Lower lobe of right lung (tissue), 2 donors: ENCODE data around the gene LRTM2. TPM values are rescaled to one million over a fixed set of nuclear protein-coding genes. Genes with fewer than 3 reads are reported as not detected.
A peak's percentile ranks its signal among the peaks of the same experiment; 100 is the strongest.

ENCODE experiments used
- ATAC-seq, 2 donors: fragments of 200-7000 bp; cut with Tn5 transposase; one replicate each; pipeline ENCODE4 v1.9.1; 2020 to 2022; ENCODE audit warnings: mild to moderate bottlenecking in 2 of 2, moderate library complexity in 2 of 2
- DNase-seq: peaks from one replicate; pipeline ENCODE4 v3.0.0-alpha.2; 2020
- H3K27ac ChIP-seq: fragments of 200-600 bp; one replicate; pipeline ENCODE4 v1.8.0; 2022
- H3K27me3 ChIP-seq: fragments of 200-600 bp; one replicate; pipeline ENCODE4 v1.8.0; 2022; ENCODE audit warnings: low read depth
- H3K36me3 ChIP-seq: fragments of 200-600 bp; one replicate; pipeline ENCODE4 v1.8.0; 2022; ENCODE audit warnings: mild to moderate bottlenecking
- H3K4me1 ChIP-seq: fragments of 200-600 bp; one replicate; pipeline ENCODE4 v1.8.0; 2022
- H3K4me3 ChIP-seq: fragments of 200-600 bp; one replicate; pipeline ENCODE4 v1.8.0; 2022; ENCODE audit warnings: mild to moderate bottlenecking
- H3K9me3 ChIP-seq: fragments of 200-600 bp; one replicate; pipeline ENCODE4 v1.8.0; 2022
- intact Hi-C: fragments of 100-400 bp; cut with DNase I; formaldehyde crosslinking; loops from one replicate; pipeline ENCODE4 v1.11.0; 2022
- total RNA-seq: library from RNA; stranded (reverse); fragmentation: NEBNext Ultra II Directional; extraction: Animal tissue kit (Norgen Biotek cat#: 25700); gene quantifications from one replicate; pipeline ENCODE4 v1.2.1, GENCODE V29; 2021
- TF ChIP-seq, protein P1 (sequence below): fragments of 200-600 bp; IDR thresholded peaks from one replicate; pipeline ENCODE4 v1.8.0; 2022; ENCODE audit warnings: antibody characterized with exemption, mild to moderate bottlenecking
- donor health status: DM: no; HTN: yes; CAD: no; lungs with severe emphysema.

LRTM2 gene
- total RNA-seq, 1 donor from 2014 or later: not detected

DNA sequence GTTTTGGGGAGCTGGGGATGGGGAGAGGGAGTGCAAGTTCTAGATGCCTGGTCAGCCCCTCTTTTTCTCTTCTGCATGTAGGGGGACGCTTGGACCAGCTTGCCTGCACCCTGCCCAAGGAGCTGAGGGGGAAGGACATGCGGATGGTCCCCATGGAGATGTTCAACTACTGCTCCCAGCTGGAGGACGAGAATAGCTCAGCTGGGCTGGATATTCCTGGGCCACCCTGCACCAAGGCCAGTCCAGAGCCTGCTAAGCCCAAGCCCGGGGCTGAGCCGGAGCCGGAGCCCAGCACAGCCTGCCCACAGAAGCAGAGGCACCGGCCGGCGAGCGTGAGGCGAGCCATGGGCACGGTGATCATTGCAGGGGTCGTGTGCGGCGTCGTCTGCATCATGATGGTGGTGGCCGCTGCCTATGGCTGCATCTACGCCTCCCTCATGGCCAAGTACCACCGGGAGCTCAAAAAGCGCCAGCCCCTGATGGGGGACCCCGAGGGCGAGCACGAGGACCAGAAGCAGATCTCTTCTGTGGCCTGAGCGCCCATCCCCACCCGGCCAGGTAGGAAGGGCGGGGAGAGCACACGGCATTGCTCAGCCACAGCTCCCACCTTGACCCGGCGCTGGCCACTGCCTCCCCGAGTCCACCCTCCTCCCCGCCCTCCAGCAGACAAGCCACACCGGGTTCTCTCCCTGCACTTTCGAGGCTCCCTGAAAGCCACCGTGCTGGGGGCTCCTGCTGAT, 14.0 kb downstream of the LRTM2 start:
- ATAC-seq: no peak
- Histone ChIP-seq H3K36me3 (no peaks in the 10 kb centered on the region), H3K4me3 (no peak overlapping the region), H3K27ac (no peak overlapping the region), H3K4me1 (no peaks in the 10 kb centered on the region), H3K9me3 (no peaks in the 10 kb centered on the region), H3K27me3 (peaks cover 50% of the 10 kb centered on the region)
- TF ChIP-seq, protein P1, sequence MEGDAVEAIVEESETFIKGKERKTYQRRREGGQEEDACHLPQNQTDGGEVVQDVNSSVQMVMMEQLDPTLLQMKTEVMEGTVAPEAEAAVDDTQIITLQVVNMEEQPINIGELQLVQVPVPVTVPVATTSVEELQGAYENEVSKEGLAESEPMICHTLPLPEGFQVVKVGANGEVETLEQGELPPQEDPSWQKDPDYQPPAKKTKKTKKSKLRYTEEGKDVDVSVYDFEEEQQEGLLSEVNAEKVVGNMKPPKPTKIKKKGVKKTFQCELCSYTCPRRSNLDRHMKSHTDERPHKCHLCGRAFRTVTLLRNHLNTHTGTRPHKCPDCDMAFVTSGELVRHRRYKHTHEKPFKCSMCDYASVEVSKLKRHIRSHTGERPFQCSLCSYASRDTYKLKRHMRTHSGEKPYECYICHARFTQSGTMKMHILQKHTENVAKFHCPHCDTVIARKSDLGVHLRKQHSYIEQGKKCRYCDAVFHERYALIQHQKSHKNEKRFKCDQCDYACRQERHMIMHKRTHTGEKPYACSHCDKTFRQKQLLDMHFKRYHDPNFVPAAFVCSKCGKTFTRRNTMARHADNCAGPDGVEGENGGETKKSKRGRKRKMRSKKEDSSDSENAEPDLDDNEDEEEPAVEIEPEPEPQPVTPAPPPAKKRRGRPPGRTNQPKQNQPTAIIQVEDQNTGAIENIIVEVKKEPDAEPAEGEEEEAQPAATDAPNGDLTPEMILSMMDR: no peak
- peak; percentile 43 for DNase-seq
- intact Hi-C loops: no loop called here

DNA sequence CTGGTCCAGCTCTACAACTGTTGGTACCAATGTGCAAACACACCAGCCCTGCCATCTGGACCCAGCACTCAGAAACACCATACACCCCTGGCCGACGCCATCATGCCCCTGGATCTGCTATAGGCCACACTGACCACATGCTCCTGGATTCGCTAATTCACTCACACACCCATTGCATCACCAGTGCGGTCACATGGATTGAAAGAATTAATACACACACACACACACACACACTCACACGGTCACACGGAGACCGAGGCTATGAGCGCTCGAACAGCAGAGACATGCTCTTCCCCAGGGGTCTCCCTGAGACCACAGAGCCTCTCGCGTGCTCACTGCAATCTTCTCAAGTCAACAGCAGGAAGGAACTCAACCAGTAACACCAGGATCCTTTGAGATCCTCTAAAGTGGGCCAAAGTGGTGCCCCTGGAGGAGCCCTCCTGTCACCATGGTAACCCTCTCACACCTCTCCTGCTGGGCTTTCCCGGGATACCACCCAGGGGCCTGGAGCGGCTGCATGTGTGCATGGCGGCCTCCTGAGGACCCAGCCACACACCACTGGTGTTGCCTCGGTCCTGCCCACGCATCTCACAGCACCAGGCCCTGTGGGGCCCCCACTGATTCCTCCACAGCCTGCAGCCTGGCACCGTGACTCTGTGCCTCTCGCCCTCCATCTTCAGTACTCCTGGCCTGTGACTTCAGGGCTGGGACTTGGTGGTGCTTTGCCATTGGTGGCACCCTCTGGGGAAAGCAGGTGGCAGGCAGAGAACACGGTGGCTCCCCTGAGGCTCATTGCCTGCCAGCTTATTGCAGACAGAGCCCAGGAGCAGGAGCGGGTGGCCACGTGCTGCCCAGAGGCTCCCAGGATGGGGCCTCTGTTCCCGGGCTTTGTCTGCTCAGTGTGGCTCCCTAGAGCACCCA, 15.1 kb downstream of the LRTM2 start:
- intact Hi-C loops: no loop called here
- peaks cover 45% of the 10 kb centered on the region for H3K27me3 ChIP-seq
- TF ChIP-seq, protein P1: no peak
- no peaks in the 10 kb centered on the region for H3K36me3 ChIP-seq
- no peak for ATAC-seq
- no peaks in the 10 kb centered on the region for H3K9me3 ChIP-seq
- peak; percentile 24 for DNase-seq
- no peak overlapping the region for H3K27ac ChIP-seq
- no peak overlapping the region for H3K4me3 ChIP-seq
- H3K4me1 ChIP-seq: no peaks in the 10 kb centered on the region

DNA sequence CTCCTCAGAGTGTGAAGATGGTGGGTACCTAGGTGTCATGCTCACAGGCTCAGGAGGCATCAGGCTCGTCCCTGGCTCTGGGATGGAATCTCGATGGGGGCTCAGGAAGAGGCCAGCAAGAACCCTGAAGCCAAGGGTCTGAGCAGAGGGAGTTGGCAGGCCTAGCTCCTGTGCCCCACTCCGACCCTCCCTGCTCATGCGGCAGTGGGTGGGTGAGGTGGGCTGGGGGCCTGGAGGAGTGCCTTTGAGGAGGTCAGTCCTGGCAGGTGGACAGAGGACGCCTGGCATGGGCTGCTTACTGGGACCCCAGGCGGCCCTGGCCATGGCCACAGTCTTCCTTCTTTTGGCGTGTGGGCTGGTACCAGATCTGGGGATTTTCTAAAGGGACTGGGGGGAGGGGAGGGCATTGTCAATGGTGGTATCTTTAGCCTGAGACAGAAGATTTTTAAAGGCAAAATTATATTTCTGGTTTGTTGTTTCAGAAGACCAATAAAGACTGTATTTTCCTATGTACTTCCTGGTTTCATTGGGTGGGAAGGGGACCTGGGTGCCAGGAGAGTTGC, 16.0 kb downstream of the LRTM2 start:
- TF ChIP-seq, protein P1: no peak
- no peak overlapping the region for H3K27ac ChIP-seq
- ATAC-seq (no peak), DNase-seq (peak; percentile 19)
- H3K4me1 ChIP-seq: no peaks in the 10 kb centered on the region
- no peaks in the 10 kb centered on the region for H3K36me3 ChIP-seq
- H3K4me3 ChIP-seq: no peak overlapping the region
- peaks cover 36% of the 10 kb centered on the region for H3K27me3 ChIP-seq
- intact Hi-C loops: no loop called here
- H3K9me3 ChIP-seq: no peaks in the 10 kb centered on the region

DNA sequence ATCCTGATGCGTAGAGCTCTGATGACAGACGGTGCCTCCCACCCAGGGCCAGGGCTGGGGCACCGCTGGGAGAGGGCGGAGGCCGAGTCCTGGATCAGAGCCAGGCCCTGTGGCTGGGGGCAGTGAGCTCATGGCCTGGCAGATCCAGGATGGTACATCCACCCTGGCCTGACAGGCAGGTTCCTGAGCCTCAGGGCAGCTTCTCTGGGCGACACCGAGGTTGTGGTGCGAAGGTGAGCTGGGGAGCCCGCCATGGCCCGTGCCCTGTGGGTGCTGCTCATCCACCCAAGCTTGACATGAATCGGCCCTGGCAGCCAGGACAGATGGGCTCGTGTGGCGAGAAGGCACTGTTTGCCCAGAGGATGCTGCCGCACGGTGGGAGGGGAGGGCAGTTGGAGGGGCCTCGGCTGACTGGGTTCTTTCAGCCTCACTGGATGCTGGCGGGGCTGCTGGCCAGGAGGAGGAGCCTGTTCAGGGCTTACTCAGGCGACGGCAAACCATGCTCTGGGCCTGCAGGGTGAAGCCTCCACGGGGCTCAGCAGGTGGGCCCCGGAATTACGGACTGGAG, 16.6 kb downstream of the LRTM2 start:
- peak; percentile 28 for DNase-seq
- TF ChIP-seq, protein P1: no peak
- H3K9me3 ChIP-seq: no peaks in the 10 kb centered on the region
- no peak overlapping the region for H3K27ac ChIP-seq
- no peak for ATAC-seq
- intact Hi-C loops: no loop called here
- no peaks in the 10 kb centered on the region for H3K4me1 ChIP-seq
- no peaks in the 10 kb centered on the region for H3K36me3 ChIP-seq
- H3K4me3 ChIP-seq: no peak overlapping the region
- H3K27me3 ChIP-seq: peaks cover 34% of the 10 kb centered on the region

DNA sequence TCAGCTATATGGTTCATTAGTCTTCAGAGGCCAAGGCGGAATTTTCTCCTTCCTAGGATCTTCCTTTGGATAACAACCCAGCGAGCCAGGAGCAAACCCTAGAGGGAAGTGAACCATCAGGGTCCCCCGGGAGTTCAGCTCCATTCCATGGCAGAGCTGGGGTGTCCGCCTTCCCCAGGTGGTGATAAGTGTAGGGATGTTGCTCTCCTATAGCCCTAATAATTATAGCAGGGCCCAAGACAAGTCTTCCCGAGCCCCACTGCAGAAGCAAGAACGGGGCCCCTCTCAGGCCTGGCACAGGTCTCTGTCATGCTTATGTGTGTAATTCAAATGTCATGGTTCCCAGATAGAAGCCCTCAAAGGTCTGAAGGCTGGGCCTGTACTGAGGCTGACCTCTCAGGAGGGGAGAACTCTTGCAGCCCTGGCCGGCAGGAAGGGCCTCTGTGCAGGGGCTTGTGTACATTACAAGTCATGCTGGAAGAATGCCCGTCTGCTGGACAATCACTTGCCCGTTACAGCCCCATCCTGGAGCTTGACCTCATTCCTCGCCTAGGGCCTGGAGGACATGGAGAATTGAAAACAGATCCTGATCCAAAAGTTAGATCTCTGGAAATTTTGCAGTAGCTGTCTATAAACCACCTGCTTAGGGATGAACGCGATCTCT, 17.3 kb downstream of the LRTM2 start:
- H3K27me3 ChIP-seq: peaks cover 35% of the 10 kb centered on the region
- intact Hi-C loops: no loop called here
- no peak overlapping the region for H3K27ac ChIP-seq
- no peak overlapping the region for H3K4me3 ChIP-seq
- H3K36me3 ChIP-seq: no peaks in the 10 kb centered on the region
- DNase-seq: no peak
- no peaks in the 10 kb centered on the region for H3K4me1 ChIP-seq
- no peak for ATAC-seq
- no peaks in the 10 kb centered on the region for H3K9me3 ChIP-seq
- TF ChIP-seq, protein P1: no peak
